MM.1S (cell line): ENCODE data around the gene DUSP1.

ENCODE experiments used
- EZH2 ChIP-seq: fragments of 300-600 bp; sonication (generic); optimal IDR thresholded peaks from 2 replicates; pipeline ENCODE3; 2017; ENCODE audit warnings: low read depth, mild to moderate bottlenecking, antibody characterized with exemption, low read length, mixed read lengths
- TF ChIP-seq, protein P1 (sequence below): fragments of 300-600 bp; sonication (generic); IDR thresholded peaks from 2 replicates; pipeline ENCODE4 v1.5.1; 2016; ENCODE audit warnings: antibody characterized with exemption, low read length, mixed read lengths

DNA sequence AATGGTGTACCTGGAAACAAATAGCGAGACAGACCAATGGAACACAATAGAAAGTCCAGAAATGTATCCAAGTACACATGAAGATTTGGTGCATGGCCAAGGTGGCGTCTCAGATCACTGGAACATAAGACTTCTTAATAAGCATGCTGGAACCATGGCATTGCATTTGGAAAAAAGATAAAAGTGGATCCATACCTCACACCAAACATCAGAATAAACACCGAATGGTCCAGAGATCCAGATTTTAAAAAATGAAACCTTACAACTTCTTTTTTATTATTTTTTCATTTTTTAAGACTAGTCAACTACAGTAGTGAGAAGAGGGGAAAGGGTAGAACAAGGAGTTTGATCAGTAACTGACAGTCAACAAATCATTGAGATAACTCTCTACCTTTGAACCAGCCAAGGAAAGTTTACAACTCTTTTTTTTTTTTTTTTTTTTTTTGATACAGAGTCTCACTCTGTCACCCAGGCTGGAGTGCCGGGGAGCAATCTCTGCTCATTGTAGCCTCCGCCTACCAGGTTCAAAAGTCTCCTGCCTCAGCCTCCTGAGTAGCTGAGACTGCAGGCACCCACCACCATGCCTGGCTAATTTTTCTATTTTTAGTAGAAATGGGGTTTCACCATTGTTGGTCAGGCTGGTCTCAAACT is 8.8 kb upstream of the DUSP1 start:
- TF ChIP-seq, protein P1, sequence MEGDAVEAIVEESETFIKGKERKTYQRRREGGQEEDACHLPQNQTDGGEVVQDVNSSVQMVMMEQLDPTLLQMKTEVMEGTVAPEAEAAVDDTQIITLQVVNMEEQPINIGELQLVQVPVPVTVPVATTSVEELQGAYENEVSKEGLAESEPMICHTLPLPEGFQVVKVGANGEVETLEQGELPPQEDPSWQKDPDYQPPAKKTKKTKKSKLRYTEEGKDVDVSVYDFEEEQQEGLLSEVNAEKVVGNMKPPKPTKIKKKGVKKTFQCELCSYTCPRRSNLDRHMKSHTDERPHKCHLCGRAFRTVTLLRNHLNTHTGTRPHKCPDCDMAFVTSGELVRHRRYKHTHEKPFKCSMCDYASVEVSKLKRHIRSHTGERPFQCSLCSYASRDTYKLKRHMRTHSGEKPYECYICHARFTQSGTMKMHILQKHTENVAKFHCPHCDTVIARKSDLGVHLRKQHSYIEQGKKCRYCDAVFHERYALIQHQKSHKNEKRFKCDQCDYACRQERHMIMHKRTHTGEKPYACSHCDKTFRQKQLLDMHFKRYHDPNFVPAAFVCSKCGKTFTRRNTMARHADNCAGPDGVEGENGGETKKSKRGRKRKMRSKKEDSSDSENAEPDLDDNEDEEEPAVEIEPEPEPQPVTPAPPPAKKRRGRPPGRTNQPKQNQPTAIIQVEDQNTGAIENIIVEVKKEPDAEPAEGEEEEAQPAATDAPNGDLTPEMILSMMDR = no peak
- TF ChIP-seq EZH2 = no peak
